HG02571 (cell line): ENCODE results near the gene ZNF658.
"Not testable (repeated sequence)": the region's sequence is repeated elsewhere in the genome, so short reads cannot be mapped to it uniquely, and the experiment has no call there.

Experiments
- ATAC-seq: cut with Tn5 transposase; IDR thresholded peaks from one replicate; pipeline ENCODE4 v1.9.1; 2021; ENCODE audit warnings: mild to moderate bottlenecking, moderate library complexity; ENCODE audit not compliant: unreplicated experiment

Gene ZNF658

DNA sequence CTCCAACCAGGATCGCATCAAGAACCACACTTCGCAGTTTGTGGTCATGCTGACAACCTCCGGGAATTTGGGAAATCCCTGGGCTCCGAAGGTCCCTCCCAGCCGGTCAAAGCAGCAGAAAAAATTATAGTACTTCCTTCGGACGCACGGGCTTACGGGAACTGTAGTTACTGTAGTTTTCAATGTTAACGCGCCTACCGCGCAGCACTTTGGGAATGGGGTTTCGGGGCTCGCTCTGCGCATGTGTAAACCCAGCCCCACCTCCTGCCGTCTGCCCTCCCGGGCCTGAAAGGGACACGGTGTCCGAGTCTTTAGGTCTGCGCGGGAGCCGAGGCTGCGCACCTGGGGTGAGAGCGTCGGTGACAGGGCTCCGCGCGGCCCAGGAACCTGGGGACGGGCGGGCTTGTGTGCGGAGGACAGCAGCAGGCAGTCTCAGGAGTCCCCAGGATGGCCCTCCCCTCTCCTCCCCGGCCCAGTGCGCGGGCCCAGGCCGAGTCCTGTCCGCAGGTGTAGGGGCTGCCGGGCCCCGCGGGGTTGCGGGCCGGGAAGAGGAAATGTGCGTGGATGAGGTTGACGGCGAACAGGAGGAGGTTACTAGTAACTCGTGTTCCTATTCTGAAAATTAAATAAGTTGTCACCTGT lies at the start of gene ZNF658:
Gene ZNF658 (plus strand): TSS at position 236 of the 642 bp plus-strand sequence. CDS start 2,837 bp downstream, outside the sequence.
- ATAC-seq: peak; percentile 97

DNA sequence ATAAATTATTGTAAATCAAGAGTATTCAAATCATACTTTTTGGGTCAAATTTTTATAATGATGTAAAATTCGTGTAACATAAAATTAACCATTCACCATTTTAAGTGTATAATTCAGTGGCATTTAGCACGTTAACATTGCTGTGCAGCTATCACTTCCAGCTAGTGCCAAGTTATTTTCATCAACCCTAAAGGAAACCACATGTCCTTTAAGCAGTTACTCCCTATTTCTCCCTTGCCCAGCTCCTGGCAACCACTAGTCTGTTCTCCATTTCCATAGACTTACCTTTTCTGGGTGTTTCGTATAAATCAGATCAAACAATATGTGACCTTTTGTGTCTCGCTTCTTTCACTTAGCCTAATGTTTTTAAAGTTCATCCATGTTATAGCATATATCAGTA lies 38.8 kb upstream of the ZNF658 start:
- not testable (repeated sequence) for ATAC-seq

DNA sequence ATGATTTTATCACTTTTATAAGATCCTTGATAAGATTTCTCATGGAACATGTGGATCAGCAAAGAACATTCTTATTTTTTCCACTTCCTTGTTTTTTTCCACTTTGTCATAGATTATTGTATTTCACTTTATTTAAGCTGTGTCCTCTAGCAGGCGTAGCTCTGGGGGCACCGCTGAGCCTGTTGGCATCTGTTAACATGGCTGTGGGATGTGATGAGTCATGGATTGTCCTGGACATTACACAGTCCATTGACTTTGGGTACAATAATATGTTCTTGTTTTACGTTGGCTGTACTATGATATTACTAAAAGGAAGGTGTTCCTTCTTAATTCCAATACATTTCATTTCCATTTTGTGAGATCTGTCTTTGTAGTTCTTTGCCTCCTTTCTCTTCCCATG lies 31.9 kb upstream of the ZNF658 start:
- ATAC-seq: not testable (repeated sequence)

DNA sequence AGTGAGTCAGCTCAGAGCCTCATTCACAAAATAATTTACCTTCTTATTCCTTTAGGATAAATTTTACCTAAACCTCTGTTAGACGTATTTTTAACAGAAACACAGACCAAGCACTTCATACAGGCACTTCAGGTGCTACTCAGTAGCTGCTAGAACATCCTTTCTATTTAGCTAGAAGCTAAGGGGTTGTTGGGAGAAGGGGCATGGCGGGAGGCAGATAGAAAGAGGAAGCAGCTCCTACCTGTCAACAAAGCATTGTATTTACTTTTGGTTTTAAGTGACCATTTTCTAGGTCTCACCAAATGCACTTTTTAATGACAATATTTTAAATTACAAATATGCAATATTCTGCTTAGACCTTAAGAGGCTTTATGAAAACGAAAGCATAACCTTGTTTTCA lies 19.9 kb upstream of the ZNF658 start:
- ATAC-seq: not testable (repeated sequence)

DNA sequence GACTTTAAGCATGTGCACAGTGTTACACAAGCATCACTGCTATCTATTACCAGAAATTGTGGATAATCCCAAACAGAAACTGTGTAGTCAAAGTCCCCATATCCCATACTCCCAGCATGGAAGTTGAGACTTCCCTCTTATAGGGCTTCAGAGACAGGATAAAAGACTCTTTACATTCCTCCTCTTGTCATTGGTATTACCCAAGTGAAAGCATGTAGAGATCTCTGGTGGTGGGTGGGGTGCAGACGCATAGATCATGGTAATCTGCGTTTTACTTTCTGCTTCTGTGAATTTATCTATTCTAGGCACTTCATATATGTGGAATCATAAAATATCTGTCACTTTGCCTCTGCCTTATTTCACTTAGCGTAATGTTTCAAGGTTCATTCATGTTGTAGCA lies 18.7 kb upstream of the ZNF658 start:
- not testable (repeated sequence) for ATAC-seq

DNA sequence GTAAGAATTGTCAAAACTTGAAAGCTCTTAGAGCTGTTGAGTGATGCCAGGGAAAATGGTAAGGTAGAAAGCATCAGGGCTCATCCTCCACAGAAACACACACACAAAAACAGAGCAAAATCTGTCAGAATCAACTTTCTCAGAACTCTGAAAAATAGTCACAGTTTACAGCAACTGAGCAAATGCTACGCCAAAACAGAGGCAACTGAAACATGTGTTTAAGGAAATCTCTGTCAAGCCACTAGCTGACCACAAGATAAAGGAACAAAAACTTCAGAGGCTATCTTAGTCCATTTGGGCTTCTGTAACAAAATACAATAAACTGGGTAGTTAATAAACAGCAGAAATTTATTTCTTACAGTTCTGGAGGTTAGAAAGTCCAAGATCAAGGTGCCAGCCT lies 10.2 kb upstream of the ZNF658 start:
- peak; percentile 59 for ATAC-seq

DNA sequence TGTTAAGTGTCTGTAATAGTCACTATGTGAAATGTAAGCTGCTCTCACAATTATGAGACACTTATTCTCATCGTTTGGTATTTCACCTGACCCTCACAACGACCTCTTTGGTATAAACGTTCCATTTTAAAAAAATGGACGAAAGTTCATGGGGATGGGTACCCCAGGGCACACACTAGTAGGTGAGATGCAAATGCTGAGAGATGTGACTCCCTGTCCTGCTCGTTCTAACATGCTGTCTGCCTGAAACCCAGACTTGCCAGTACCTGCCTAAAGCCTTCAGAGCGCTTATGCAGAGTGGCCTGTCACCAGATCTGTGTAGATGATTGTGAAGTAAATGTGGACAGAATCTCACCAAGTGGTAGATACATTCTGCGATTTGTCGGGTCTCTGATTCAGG lies 616 bp downstream of the ZNF658 start:
- peak; percentile 28 for ATAC-seq

DNA sequence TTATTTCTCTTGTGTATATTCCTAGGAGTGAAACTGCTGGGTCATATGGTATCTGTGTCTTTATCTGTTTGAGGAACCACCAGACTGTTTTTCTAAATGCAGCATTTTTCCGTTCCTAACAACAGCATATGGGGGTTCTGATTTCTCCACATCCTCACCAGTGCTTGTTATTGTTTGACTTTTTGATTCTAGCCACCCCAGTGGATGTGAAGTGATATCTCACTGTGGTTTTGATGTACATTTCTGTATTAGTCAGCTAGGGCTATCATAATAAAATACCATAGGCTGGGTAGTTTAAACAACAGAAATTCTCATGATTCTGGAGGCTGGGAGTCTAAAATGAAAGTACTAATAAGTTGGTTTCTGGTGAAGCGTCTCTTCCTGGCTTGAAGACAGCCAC lies 9.0 kb downstream of the ZNF658 start:
- not testable (repeated sequence) for ATAC-seq

DNA sequence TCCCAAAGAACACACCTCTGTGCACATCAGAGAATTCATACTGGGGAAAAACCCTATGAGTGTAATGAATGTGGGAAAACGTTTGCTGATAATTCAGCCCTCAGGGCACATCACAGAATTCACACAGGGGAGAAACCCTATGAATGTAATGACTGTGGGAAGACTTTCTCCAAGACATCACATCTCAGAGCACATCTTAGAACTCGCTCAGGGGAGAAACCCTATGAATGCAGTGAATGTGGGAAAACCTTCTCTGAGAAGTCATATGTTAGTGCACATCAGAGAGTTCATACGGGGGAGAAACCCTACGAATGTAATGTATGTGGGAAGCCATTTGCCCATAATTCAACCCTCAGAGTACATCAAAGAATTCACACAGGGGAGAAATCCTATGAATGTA lies 19.5 kb downstream of the ZNF658 start:
- not testable (repeated sequence) for ATAC-seq

DNA sequence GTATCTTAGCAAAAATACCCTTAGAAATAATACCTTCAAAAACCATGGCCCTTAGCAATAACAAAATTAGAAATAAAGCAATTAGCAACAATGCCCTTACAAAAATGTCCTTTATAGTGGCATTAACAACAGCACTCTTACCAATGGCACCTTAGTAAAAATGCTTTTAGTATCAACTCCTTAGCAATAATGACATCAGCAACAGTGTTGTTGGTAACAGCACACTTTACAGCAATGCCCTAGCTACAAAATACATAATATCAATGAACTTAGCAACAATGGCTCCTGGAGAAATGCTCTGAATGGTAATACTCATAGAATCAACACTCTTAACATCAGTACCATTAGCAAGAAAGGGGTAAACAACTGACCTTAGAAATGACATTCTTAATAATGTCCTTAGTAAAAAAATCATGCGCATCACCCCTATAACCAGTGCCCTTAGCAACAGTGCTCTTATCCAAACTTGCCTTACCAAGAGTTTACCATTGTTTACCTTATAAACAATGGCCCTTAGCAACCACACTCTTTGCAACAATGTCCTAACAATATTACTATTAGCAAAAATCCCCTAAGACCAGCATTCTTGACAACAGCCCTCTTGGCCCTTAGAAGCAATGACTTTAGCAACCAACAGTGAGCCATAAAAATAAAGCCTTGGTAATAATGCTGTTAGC lies 35.8 kb downstream of the ZNF658 start:
- ATAC-seq: not testable (repeated sequence)

DNA sequence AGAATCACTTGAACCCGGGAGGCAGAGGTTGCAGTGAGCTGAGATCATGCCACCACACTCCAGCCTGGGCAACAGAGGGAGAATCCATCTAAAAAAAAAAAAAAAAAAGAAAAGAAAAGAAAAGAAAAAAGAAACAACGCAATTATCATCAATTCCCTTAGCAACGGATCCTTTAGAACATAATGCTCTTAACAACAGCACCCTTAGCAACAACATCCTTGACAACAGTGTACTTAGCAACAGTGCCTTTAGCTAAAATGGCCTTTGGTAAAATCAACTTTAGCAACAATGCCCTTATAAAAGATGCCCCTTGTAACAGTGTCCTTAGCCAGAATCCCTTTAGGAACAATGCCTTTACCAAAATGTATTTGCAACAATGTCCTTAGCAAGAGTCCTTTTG lies 37.1 kb downstream of the ZNF658 start:
- not testable (repeated sequence) for ATAC-seq

DNA sequence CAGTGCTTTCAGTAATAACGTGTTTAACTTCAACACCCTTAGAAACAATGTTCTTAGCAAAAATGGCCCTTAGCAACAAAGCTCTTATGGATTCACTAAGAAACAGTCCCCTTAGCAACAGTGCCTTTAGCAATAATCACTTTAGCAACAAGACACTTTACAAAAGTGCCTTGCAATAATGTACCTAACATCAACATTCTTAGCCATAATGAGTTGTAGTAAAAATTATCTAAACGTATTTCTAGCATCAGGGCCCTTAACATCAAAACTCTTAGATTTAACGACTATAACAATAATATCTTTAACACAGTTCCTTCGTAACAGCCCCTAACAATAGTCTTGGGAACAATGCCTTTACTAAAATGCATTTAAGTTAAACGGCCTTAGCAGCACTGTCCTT lies 37.8 kb downstream of the ZNF658 start:
- not testable (repeated sequence) for ATAC-seq

DNA sequence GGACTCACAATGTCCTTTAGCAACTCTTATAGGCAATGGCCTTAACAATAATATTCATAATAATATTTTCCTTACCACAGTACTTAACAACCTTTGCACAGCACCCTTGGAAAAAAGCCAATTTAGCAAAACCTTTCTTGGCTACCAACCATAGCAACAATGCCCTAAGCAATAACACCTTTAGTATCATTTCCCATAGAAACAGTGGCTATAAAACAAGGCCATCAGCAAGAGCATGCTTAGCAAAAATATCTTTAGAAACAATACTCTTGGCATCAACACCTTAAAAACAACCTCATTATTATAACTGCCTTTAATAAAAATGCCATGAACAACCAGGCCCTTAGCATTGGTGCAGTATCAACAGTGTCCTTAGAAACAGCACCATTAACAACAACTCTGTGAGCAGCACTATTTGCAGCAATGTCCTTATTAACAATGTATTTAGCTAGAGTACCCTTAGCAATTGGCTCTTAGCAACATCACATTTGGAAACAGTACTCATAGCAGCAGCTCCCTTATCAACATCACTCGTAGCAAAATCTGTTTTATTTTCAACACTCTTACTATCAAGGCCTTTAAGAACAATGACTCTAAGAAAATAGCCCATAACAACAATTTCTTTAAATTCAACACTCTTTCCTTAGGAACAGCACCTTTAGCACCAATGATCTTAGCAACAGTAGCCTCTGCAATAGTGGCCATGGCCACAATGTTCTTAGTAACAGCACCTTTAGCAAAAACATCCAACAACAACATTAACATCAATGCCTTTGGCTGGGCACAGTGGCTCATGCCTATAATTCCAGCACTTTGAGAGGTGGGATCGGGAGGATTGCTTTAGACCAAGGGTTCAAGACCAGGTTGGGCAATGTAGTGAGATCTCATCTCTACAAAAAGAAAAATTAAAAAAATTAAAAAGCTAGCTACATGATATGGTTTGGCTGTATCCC lies 39.6 kb downstream of the ZNF658 start:
- ATAC-seq: not testable (repeated sequence)

DNA sequence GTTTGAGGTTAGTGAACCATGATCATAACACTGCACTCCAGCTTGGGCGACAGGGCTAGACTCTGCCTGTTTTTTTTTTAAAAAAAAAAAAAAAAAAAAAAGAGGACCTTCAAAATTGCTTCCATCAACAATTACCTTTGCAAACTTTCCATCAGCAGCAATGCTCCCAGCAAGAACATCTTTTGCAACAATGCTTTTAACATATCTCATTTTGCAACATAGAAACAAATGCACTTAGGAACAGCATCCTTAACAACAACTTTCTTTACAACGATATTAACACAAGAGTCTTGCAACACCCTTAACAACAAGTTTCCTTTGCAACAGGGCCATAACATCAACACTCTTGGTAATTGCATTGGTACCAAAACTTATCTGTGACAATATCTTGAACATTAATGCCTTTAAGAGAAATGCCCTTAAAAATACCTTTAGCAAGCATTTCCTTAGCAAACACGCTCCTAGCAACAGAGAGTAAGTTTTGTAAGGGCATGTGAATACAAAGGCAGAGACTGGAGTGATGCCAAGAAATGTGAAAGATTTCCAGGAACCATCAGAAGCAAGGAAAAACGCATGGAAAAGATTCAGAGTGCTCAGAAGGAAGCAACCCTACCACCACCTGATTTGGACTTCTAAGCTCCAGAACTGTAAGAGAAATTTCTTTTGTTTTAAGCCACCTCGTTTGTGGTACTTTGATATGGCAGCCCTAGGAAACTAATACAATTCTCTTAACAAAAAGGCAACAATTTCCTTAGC lies 42.1 kb downstream of the ZNF658 start:
- ATAC-seq: not testable (repeated sequence)

DNA sequence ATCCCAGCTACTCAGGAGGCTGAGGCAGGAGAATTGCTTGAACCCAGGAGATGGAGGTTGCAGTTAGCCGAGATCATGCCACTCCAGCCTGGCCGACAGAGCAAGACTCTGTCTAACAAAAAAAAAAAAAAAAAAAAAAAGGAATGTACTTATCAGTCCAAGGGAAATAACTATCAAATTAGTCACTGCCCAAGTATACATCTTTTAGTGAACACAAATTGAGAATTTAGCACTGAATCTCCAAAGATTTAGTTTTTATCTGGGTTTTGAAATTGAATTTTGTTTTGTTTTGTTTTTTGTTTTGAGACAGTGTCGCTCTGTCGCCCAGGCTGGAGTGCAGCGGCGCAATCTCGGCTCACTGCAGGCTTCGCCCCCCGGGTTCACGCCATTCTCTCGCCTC lies 52.1 kb downstream of the ZNF658 start:
- not testable (repeated sequence) for ATAC-seq
